Stomach (tissue), 9 donors: Measurements from ENCODE around the gene KMT5C. TPM values are rescaled to one million over a fixed set of nuclear protein-coding genes. Genes with fewer than 3 reads are reported as not detected.

ENCODE experiments used
- DNase-seq, 2 donors: peaks; one replicate each; pipeline versions ENCODE4 v3.0.0 to v3.0.0-alpha.2; 2013 to 2019
- H3K27ac ChIP-seq, 5 donors: fragments of 200-600 bp in 4 of 5; sonication (generic) in 4 of 5; one replicate each; pipeline ENCODE4 v1.5.1; 2013 to 2019; ENCODE audit warnings: mild to moderate bottlenecking in 1 of 5, moderate library complexity in 1 of 5
- H3K27me3 ChIP-seq, 3 donors: fragments of 200-600 bp; sonication (generic); one replicate each; pipeline ENCODE4 v1.5.1; 2017 to 2019; ENCODE audit warnings: mixed run types in 1 of 3
- H3K36me3 ChIP-seq, 4 donors: fragments of 200-600 bp; sonication (generic); 1 replicate in 3 of 4; 2 replicates in 1 of 4; pipeline ENCODE4 v1.5.1; 2016 to 2019
- H3K4me1 ChIP-seq, 4 donors: fragments of 200-600 bp; sonication (generic); one replicate each; pipeline ENCODE4 v1.5.1; 2016 to 2019
- H3K4me3 ChIP-seq, 4 donors: fragments of 200-600 bp; sonication (generic) in 3 of 4; one replicate each; pipeline ENCODE4 v1.5.1; 2016 to 2019; ENCODE audit warnings: mild to moderate bottlenecking in 1 of 4
- H3K9me3 ChIP-seq, 4 donors: fragments of 200-600 bp; sonication (generic); one replicate each; pipeline ENCODE4 v1.5.1; 2016 to 2019
- CTCF ChIP-seq, 7 experiments: fragments of 450-650 bp in 4 of 7; fragments of 200-600 bp in 3 of 7; sonication (generic) in 3 of 7; IDR thresholded peaks; one replicate each; pipeline ENCODE4 v1.5.1; 2016 to 2019; ENCODE audit warnings: antibody characterized with exemption in 7 of 7, control low read depth in 2 of 7, mild to moderate bottlenecking in 1 of 7
- EP300 ChIP-seq: sonication (generic); formaldehyde crosslinking; IDR thresholded peaks from one replicate; pipeline ENCODE4 v1.6.1; 2017; ENCODE audit warnings: antibody characterized with exemption
- POLR2A ChIP-seq, 4 donors: fragments of 450-650 bp; IDR thresholded peaks; one replicate each; pipeline ENCODE4 v1.6.1; 2016; ENCODE audit warnings: antibody characterized with exemption in 4 of 4, control low read depth in 2 of 4, mild to moderate bottlenecking in 1 of 4, moderate library complexity in 1 of 4
- POLR2AphosphoS5 ChIP-seq, 3 donors: sonication (generic); formaldehyde crosslinking; IDR thresholded peaks; one replicate each; pipeline ENCODE4 v1.6.1; 2016; ENCODE audit warnings: antibody characterized with exemption in 3 of 3
- WGBS, 5 donors: extraction: QIAGEN DNeasy Blood & Tissue Kit in 3 of 5; methylation state at CpG; one replicate each; pipeline versions ENCODE4 v1.1.5 to v1.1.7; 2013 to 2018; 5-methylcytosine and 5-hydroxymethylcytosine counted together
- intact Hi-C: fragments of 100-400 bp; cut with DNase I; formaldehyde crosslinking; loops from one replicate; pipeline ENCODE4 v1.15.1; 2023; ENCODE audit warnings: low total_unique reads
- polyA plus RNA-seq, 3 donors: library from polyadenylated mRNA; stranded (reverse); fragments of 200-250 nt; gene quantifications; one replicate each; pipeline ENCODE4 v1.2.3, GENCODE V29; 2013
- total RNA-seq, 5 donors: library from RNA; depleted of rRNA; stranded (reverse); fragments of >200 nt; gene quantifications; one replicate each; pipeline versions ENCODE4 v1.1.0 to v1.2.3, GENCODE V29; 2014 to 2016
- donor health status: healthy with polysubstance abuse.
- donor health status: Bipolar disorder and iron deficiency.
- donor health status: healthy.

Gene KMT5C
- total and polyA plus RNA-seq, 8 donors, result 2.7 to 122 (median 12.2) TPM

DNA sequence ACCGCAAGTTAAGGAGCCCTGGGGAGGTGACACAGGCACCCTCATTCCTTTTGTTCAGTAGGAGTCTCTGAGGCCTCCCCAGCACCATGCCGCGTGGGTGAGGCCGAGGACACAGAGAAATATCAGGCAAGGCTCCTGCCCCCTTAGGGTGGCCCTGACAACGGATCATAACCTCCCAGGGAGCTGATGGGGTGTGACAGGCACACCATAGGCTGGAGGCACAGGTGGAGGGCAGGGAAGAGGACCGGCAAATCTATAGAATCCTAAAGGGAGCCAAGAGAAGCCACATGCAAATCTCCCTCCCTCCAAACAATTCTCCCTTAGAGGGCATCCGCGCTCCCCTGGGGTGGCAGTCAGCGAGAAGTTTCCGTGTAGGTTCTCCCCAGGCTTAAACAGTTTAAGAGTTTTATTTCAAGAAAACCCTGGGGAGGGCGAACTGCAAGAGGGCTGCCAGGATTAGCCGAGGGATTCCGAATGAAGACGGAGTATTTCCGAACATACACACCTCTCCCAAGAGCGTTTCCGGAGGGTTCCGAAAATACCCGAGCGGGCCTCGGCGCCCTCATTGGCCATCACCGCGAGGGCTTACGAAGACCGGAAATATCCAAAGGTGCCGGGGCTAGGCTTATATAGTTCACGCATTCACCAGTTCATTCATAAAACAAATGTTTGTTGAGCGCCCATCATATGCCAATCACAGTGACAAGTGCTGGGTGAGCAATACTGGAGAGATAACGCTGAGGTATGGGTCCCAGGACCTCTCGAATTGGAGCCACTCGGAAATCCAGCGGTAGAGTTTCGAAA, 45.4 kb downstream of the KMT5C start:
- no peaks in the 10 kb centered on the region for H3K9me3 ChIP-seq
- peak overlapping the region; percentile 79 to 90 (median 88) for H3K4me3 ChIP-seq
- intact Hi-C loops, result no loop called here
- H3K27me3 ChIP-seq, result no peaks in the 10 kb centered on the region
- H3K4me1 ChIP-seq, result peaks cover 43 to 65% (median 61%) of the 10 kb centered on the region in 4 donors
- H3K36me3 ChIP-seq, result peaks cover 25 to 37% (median 31%) of the 10 kb centered on the region in 4 donors
- peak; percentile 97 to 98 for DNase-seq
- 3 to 5% (median 3%) methylated on average over 34 of the region's 34 CpGs for WGBS, 5 donors
- H3K27ac ChIP-seq, result peak overlapping the region; percentile 89 to 97 (median 93)
- TF ChIP-seq CTCF (IDR thresholded peaks at IDR 0.05) (no peak), POLR2AphosphoS5 (IDR thresholded peaks at IDR 0.05) (peak in 1 of 3 donors; percentile 4)

- intact Hi-C loops, result no loop called here
Measured at GRCh38 chr19:55385724-55386492, 46.2 kb downstream of the KMT5C start, which contains the start of gene RPL28. Gene RPL28, plus strand, starts transcription at chr19:55385932. Its CDS starts 426 bp downstream, at chr19:55386358.

DNA sequence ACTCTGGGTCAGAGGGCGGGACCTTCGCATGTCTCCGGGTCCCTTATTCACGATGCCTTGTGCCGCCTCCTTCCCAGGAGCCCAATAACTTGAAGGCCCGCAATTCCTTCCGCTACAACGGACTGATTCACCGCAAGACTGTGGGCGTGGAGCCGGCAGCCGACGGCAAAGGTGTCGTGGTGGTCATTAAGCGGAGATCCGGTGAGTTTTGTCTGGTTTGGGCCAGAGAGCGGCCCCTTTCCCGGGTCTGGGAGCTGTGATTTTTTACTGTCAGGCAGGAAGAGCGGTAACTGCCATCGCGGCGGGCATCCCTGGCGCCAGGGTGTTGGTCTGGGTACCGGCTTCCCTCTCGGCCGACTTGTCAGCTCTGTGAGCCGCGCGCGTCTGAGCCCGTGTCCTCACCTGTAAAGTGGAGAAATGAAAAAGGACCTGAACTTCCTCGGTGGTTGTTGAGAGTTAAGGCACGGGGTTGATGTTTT, 46.9 kb downstream of the KMT5C start:
- peaks cover 43 to 79% (median 69%) of the 10 kb centered on the region in 4 donors for H3K4me1 ChIP-seq
- peak overlapping the region; percentile 79 to 90 (median 88) for H3K4me3 ChIP-seq
- H3K36me3 ChIP-seq, result peaks cover 25 to 51% (median 41%) of the 10 kb centered on the region in 4 donors
- no peaks in the 10 kb centered on the region for H3K27me3 ChIP-seq
- 0 to 2% (median 1%) methylated on average over 2 to 33 of the region's 33 CpGs for WGBS, 5 donors
- no peak for DNase-seq
- peak overlapping the region; percentile 89 to 97 (median 93) for H3K27ac ChIP-seq
- TF ChIP-seq POLR2A (IDR thresholded peaks at IDR 0.05) (no peak), CTCF (IDR thresholded peaks at IDR 0.05) (no peak), EP300 (no peak)
- no peaks in the 10 kb centered on the region for H3K9me3 ChIP-seq
- intact Hi-C loops, result no loop called here

More at GRCh38 chr19:55385724-55386492, 46.2 kb downstream of the KMT5C start, which contains the start of gene RPL28:
- peaks cover 25 to 44% (median 38%) of the 10 kb centered on the region in 4 donors for H3K36me3 ChIP-seq
- peak; percentile 98 to 99 for DNase-seq
- no peaks in the 10 kb centered on the region for H3K9me3 ChIP-seq
- peak; percentile 99 to 100 (median 100) for TF ChIP-seq POLR2AphosphoS5 (IDR thresholded peaks at IDR 0.05)
- no peak for TF ChIP-seq EP300
- peak in 1 of 7 experiments; percentile 14 for TF ChIP-seq CTCF (IDR thresholded peaks at IDR 0.05)
- peak in 2 of 4 donors; percentile 83 to 98 for TF ChIP-seq POLR2A (IDR thresholded peaks at IDR 0.05)
- H3K27me3 ChIP-seq, result no peaks in the 10 kb centered on the region
- H3K27ac ChIP-seq, result peak within 1 kb of the TSS; percentile 89 to 97 (median 93)
- peak within 1 kb of the TSS; percentile 79 to 90 (median 88) for H3K4me3 ChIP-seq
- WGBS, 5 donors, result 0 to 1% (median 0%) methylated on average over 61 to 68 of the region's 68 CpGs
- H3K4me1 ChIP-seq, result peaks cover 43 to 73% (median 64%) of the 10 kb centered on the region in 4 donors
